HG03558 (cell line): ENCODE measurements around the gene ZMYND8.

Experiments
- ATAC-seq: cut with Tn5 transposase; IDR thresholded peaks from one replicate; pipeline ENCODE4 v1.9.1; 2021; ENCODE audit warnings: moderate number of reproducible peaks; ENCODE audit not compliant: unreplicated experiment; ENCODE audit errors: extremely low read depth

Gene ZMYND8

DNA sequence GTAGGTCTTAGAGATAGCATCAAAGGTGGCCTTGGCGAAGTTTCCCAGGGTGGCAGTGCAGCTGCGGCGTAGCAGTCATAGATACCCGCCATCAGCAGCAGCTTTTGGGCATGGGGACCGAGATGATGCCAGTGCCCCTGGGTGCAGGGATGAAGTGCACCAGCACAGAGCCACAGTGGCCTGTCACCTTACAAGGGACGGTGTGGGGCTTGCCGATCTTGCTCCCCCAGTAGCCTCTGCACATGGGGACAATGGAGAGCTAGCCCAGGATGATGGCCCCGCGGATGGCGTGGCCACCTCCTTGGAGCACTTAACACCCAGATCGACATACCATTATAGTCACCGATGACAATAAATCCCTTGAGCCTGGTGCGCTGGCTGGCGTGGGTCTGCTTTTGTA, 195.5 kb downstream of the ZMYND8 start:
- ATAC-seq = no peak

DNA sequence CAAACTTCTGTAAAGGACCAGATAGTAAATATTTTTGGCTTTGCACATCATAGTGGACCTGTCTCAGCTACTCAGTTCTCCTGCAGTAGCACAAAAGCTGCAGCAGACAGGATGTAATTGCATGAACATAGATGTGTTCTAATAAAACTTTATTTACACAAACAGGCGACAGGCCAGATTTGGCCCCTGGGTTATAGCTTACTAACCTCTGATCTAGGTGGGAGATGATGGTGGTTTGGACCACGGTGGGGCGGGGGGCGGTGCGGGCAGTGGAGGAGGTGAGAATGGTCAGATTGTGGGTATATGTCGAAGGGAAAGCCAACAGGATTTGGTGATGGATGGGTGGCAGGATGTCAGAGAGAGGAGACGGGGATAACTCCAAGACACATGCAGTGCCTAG, 196.3 kb downstream of the ZMYND8 start:
- ATAC-seq = no peak
